RKO (cell line): ENCODE data around the gene TRAF3IP1.
"Not testable (repeated sequence)": the region's sequence is repeated elsewhere in the genome, so short reads cannot be mapped to it uniquely, and the experiment has no call there.

Source experiments
- DNase-seq: peaks from one replicate; pipeline ENCODE4 v3.0.0-alpha.2; 2016; ENCODE audit warnings: low spot score

TRAF3IP1 gene

GRCh38 chr2:238313289-238313990, 6.9 kb upstream of the TRAF3IP1 start:
- DNase-seq: no peak

DNA sequence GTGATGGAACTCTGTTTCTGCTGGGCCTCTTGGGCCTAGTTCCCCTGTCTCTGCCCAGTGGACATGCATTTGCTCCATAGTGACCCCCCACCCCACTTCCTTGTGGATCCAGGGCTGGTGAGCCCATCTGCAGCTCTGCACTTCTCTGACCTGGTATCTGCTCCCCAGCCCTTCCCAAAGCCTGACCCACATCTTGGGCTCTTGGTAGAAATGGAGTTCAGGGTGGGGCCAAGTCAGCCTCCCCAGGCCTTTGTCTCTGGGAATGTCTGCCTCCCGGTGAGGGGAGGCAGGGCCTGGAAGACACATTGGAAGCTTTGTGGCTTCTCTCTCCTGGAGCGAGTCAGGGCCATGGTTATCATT, 6.3 kb upstream of the TRAF3IP1 start:
- DNase-seq: no peak

- DNase-seq: no peak
Observed at GRCh38 chr2:238314576-238314975, 5.7 kb upstream of the TRAF3IP1 start.

- no peak for DNase-seq
Observed at GRCh38 chr2:238315031-238315595, 5.2 kb upstream of the TRAF3IP1 start.

GRCh38 chr2:238320648-238321281, 447 bp downstream of the TRAF3IP1 start:
- DNase-seq: peak; percentile 36

DNA sequence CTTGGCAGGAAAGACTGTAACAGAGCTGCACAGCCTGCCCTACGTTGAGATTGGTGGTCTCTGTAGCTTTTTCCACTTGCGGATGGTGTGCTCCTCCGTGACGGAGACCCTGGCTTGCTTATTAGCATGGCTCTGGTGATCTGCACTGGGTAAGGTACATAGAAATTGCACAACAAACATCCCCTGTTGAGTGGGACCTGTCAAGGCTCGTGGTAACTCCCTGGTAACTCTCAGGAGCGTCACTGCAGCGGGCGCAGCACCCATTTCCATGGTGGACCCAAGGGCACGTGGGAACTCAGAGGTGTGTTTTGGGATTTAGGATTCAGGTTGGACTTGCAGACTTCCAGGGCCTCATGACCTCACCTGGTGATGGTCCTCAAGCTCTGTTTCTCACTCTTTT, 1.1 kb downstream of the TRAF3IP1 start:
- DNase-seq: no peak

DNA sequence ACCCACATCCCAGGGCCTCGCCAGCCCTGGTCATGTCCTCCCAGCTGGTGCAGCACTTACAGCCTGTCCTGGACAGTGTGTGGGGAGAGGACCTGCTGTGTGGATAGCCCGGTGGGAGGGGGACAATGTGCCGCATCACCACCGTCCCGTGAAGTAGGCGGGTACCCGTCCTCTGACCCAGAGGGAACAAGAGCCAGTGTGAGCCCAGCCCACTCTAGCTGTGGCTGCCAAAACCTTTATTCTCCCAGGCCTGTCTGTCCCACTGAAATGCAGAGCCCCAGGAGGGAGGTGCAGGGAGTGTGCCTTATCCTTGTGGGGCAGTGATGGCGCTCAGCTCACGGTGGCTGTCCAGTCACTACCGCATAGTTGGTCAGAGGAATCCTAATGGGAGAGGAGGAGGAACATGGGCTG, 1.7 kb downstream of the TRAF3IP1 start:
- no peak for DNase-seq

DNA sequence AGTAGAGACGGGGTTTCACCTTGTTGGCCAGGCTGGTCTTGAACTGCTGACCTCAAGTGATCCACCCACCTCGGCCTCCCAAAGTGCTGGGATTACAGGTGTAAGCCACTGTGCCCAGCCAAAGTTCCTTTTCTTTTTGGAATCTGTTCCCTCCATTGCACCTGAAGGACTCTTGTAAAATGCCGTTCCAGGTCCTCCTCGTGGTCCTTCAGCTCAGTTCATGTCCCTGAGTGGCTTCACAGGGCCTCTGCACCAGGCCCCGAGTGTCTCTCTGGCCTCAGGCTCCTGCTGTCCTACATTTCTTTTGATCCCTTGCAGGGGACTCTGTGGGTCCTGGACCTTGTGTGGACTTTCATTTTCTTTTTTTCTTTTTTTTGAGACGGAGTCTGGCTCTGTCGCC, 3.9 kb downstream of the TRAF3IP1 start:
- DNase-seq: not testable (repeated sequence)

DNA sequence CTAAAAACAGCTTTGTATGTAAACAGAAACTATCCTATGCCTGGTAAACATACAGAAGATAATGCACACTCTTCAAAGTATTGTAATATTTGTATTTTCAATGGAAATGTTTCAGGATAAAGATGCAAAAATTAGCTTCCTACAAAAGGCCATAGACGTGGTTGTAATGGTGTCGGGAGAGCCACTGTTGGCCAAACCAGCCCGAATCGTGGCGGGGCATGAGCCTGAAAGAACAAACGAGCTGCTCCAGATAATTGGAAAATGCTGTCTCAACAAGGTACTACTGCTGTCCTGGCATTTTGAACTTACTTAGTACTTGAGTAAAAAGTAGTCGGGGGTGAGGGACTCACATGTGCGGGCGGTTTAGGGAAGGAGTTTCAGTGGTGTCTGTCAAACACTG, 5.4 kb downstream of the TRAF3IP1 start:
- DNase-seq: no peak

DNA sequence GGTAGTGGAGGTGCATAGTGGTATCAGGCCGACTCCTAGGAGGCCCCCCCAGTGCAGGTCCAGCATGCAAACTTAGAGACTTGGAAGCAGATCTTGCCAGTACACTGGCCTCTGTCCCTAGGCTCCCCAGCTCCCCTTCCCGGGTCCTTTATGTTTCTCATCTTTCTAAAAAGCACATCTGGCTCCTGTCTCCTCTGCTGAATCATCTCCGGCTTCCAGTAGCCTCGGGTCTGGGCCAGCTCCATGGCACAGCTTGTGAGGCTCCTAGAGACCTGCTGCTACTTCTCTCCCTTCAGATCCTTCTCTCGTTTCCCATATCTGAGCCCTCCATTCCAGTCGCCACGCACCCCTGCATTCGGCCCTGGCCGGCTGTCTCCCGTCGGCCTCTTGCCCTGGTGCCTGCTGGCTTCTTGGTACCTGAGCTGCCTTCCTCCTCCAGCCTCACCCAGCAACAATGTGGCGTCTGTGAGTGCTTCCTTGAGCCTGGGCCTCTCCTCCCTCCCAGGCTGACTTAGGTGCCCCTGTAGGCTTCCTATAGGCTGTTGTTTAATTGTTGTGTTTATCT, 6.6 kb downstream of the TRAF3IP1 start:
- DNase-seq: no peak

DNA sequence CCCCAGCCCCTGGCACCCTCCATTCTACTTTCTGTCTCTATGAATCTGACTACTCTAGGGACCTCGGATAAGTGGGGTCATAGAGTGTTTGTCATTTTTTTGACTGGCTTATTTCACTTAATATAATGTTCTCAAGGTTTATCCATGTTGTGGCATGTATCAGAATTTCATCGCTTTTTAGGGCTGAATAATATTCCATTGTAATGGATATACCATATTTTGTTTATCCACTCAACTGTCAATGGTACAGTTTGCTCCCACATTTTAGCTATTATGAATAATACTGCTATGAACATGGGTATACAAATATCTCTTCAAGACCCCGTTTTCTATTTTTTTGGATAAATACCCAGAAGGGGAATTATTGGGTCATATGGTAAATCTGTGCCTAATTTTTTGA, 7.4 kb downstream of the TRAF3IP1 start:
- DNase-seq: no peak

GRCh38 chr2:238330391-238330790, 10.1 kb downstream of the TRAF3IP1 start:
- DNase-seq: no peak

DNA sequence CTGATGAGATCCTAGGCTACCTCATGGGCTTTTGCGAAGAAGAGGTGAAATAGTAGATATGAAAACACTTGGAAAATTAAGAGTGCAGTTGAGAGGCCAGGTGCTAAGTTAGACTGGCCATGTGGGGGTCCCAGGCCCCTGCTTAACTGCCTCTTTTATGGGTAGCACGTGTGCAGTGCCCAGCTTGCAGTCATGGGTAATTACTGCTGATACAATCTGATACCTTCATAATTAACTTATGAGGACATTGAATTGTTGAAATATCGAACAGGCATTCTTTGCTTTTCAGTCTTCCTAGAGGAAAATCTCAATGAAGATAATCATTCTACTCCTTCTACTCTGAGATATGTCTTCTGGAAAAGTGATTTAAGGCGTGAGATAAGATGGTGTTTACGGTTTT, 11.6 kb downstream of the TRAF3IP1 start:
- DNase-seq: no peak

DNA sequence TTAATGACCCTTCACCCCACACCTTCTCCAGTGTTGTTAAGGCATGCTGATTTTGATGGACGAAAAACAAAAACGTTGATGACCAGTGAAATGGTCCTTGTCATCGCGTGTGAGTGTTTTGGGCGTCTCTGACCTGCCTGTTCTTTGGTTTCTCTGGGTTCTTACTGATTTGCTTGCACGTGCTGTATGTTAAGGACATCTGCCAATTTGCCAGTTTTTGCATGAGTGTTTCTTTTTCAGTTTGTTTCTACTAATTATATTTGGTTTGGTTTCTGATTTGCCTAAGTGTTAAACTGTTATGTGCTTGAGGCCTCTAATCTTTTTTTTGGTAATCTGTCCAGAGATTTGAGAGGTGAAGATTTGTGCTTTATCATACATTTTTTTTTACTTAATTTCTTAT, 14.6 kb downstream of the TRAF3IP1 start:
- DNase-seq: no peak

DNA sequence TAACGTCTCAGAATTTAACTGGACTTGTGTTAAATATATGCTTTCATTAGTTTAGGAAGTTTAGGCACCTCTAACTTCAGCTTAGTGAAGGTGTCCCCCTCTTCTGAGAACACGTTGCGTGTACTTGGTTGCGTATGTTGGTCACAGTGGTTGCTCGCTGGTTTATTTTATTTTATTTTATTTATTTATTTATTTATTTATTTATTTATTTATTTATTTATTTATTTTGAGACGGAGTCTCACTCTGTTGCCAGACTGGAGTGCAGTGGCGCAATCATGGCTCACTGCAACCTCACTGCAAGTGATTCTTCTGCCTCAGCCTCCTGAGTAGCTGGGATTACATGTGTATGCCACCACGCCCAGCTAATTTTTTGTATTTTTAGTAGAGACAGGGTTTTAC, 15.3 kb downstream of the TRAF3IP1 start:
- not testable (repeated sequence) for DNase-seq

- no peak for DNase-seq
Observed at GRCh38 chr2:238336151-238336550, 15.8 kb downstream of the TRAF3IP1 start.

DNA sequence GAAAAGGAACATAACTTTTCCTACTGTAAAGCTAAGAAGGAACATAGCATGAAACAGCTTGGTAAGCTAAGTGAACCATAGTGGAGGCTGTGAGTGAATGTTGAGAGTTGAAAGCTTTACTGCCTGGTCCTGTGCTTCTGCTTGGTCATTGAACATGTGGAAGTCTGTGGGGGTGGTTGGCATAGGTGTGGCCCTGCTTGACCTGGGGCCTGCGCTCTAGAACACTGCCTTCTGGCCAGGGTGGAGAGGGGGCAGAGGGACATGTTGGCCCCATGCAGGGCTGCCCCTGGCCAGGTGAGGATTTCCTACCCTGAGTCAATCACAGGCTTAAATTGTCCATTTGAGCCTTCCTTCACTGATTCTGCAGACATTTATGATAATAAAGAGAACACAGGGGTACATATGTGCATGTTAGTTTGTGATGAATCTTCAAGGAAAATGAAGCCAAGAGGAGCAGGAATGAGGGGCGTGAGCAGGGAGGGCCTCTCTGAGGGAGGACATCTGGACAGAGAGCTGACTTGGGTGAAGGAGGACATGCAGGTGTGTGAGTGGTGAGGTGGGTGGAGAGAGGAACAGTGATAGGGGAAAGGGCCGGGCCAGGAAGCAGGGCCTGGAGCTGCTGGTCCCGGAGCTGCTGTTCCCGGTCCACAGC, 16.6 kb downstream of the TRAF3IP1 start:
- DNase-seq: no peak

GRCh38 chr2:238337846-238338245, 17.5 kb downstream of the TRAF3IP1 start:
- no peak for DNase-seq

DNA sequence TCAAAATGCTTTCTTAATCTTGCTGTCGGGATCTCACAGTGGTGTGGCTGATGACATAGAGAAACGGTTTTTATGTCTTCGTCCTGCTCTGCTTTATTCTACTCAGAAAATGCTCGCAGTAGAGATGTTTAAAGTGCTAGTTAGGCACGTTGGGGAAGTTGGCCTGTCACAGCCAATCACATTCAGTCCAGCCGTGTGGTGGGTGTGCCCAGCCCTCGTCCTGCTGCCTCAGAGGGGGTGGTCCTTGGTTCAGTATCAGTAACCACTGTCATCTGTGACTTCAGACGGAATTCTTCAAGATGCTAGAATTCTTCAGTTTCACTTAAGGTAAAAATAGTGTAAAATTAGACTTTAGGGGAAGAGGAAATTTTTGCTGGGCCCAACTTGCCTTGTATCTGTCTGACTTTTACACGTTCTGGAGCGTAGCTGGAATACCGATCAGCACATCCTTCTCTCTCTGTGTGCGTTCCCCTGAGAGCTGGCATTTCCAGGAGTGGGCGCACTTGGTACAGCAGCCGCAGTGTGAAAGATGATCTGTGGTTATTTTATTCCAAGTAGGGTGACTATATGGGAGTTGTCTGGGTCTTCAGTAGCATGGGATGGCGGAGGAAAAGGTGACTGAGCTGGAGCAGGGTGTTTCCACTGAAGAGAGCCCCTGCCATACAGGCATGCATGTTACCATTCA, 18.5 kb downstream of the TRAF3IP1 start:
- DNase-seq: no peak

GRCh38 chr2:238339395-238339780, 19.1 kb downstream of the TRAF3IP1 start:
- DNase-seq: no peak

DNA sequence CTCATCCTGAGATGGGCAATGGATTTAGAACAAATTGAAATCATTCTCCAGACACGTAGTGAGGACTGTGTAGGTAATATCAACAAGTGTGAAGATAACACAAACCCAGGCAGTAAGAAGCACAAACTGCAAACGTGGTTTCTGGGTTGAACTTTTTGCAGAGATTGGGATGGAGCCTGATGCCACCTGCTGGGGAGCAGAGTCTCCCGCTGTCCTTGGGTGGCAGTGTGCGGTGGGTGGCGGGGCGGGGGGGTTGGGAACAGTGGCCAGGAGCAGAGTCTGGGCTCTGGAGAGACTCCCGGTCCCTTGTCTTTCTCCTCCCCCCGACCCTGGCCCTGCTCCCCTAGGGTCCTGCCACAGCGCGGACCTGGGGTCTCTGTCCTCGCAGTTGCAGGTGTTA, 19.5 kb downstream of the TRAF3IP1 start:
- DNase-seq: no peak

- DNase-seq: no peak
Observed at GRCh38 chr2:238341536-238341935, 21.2 kb downstream of the TRAF3IP1 start.
